NB4 (cell line): ENCODE measurements around the gene IL17B.

Experiments used
- CTCF ChIP-seq: IDR thresholded peaks from one replicate; pipeline ENCODE4 v1.5.1; 2012; ENCODE audit warnings: low read depth, low read length
- MAX ChIP-seq: IDR thresholded peaks from 2 replicates; pipeline ENCODE4 v1.6.1; 2011; ENCODE audit warnings: low read depth, low read length
- MYC ChIP-seq: IDR thresholded peaks from 2 replicates; pipeline ENCODE4 v1.6.1; 2011; ENCODE audit warnings: low read depth, low read length
- POLR2A ChIP-seq: IDR thresholded peaks from 2 replicates; pipeline ENCODE4 v1.6.1; 2011; ENCODE audit warnings: mild to moderate bottlenecking; ENCODE audit not compliant: insufficient read length; ENCODE audit errors: extremely low read depth

GRCh38 chr5:149357370-149358293 lies 21.5 kb downstream of the IL17B start, which contains the start of gene PCYOX1L:
- no peak for TF ChIP-seq CTCF
- TF ChIP-seq POLR2A = peak; percentile 83
- peak; percentile 70 for TF ChIP-seq MAX
- peak; percentile 82 for TF ChIP-seq MYC
